IPS DF 6.9 (cell line): ENCODE results near the gene ZMIZ1.

Experiments used
- DNase-seq: peaks from one replicate; pipeline ENCODE4 v3.0.0-alpha.2; 2013; ENCODE audit warnings: low read depth, low spot score
- H3K27ac ChIP-seq: one replicate; pipeline ENCODE4 v1.5.1; 2013; ENCODE audit warnings: low read length, control low read depth
- H3K27me3 ChIP-seq: 2 replicates; pipeline ENCODE4 v1.6.1; 2013; ENCODE audit warnings: mild to moderate bottlenecking, low read length; ENCODE audit not compliant: control insufficient read depth, insufficient read depth
- H3K36me3 ChIP-seq: 2 replicates; pipeline ENCODE4 v1.6.1; 2013; ENCODE audit warnings: low read length; ENCODE audit not compliant: control insufficient read depth, insufficient read depth
- H3K4me1 ChIP-seq: 2 replicates; pipeline ENCODE4 v1.6.1; 2013; ENCODE audit warnings: low read length; ENCODE audit not compliant: control insufficient read depth, insufficient read depth
- H3K4me3 ChIP-seq: 2 replicates; pipeline ENCODE4 v1.5.1; 2013; ENCODE audit warnings: mild to moderate bottlenecking, low read length
- H3K9me3 ChIP-seq: 2 replicates; pipeline ENCODE4 v1.6.1; 2013; ENCODE audit warnings: low read length, inconsistent platforms; ENCODE audit not compliant: control insufficient read depth, insufficient read depth
- WGBS: extraction: QIAGEN DNeasy Blood & Tissue Kit; methylation state at CpG from one replicate; pipeline ENCODE4 v1.1.7; 2013; ENCODE audit warnings: mixed read lengths, missing lambda C conversion rate; ENCODE audit not compliant: insufficient read length, insufficient coverage; 5-methylcytosine and 5-hydroxymethylcytosine counted together

The ZMIZ1 gene

GRCh38 chr10:79252971-79253370 is 184.2 kb downstream of the ZMIZ1 start:
- Histone ChIP-seq H3K4me3 (no peak overlapping the region), H3K4me1 (no peaks in the 10 kb centered on the region), H3K27me3 (no peaks in the 10 kb centered on the region), H3K27ac (no peak overlapping the region), H3K9me3 (no peaks in the 10 kb centered on the region), H3K36me3 (no peaks in the 10 kb centered on the region)
- WGBS: no CpG with 5 or more reads among the region's 4 CpGs
- DNase-seq: no peak

GRCh38 chr10:79253704-79254103 is 184.9 kb downstream of the ZMIZ1 start:
- H3K36me3 ChIP-seq: no peaks in the 10 kb centered on the region
- H3K27me3 ChIP-seq: no peaks in the 10 kb centered on the region
- H3K4me1 ChIP-seq: no peaks in the 10 kb centered on the region
- DNase-seq: no peak
- WGBS: no CpG with 5 or more reads among the region's 3 CpGs
- no peaks in the 10 kb centered on the region for H3K9me3 ChIP-seq
- no peak overlapping the region for H3K27ac ChIP-seq
- H3K4me3 ChIP-seq: no peak overlapping the region

GRCh38 chr10:79254333-79255006 is 185.7 kb downstream of the ZMIZ1 start:
- no peak overlapping the region for H3K27ac ChIP-seq
- H3K36me3 ChIP-seq: no peaks in the 10 kb centered on the region
- WGBS: no CpG with 5 or more reads among the region's 18 CpGs
- no peaks in the 10 kb centered on the region for H3K27me3 ChIP-seq
- H3K4me1 ChIP-seq: no peaks in the 10 kb centered on the region
- DNase-seq: no peak
- no peaks in the 10 kb centered on the region for H3K9me3 ChIP-seq
- H3K4me3 ChIP-seq: no peak overlapping the region

- no CpG with 5 or more reads among the region's 10 CpGs for WGBS
- H3K9me3 ChIP-seq: no peaks in the 10 kb centered on the region
- DNase-seq: no peak
- no peaks in the 10 kb centered on the region for H3K4me1 ChIP-seq
- H3K27ac ChIP-seq: no peak overlapping the region
- H3K4me3 ChIP-seq: no peak overlapping the region
- no peaks in the 10 kb centered on the region for H3K36me3 ChIP-seq
- H3K27me3 ChIP-seq: no peaks in the 10 kb centered on the region
Observed at GRCh38 chr10:79255007-79255507, 186.3 kb downstream of the ZMIZ1 start.

GRCh38 chr10:79256264-79256806 is 187.6 kb downstream of the ZMIZ1 start:
- Histone ChIP-seq H3K36me3 (no peaks in the 10 kb centered on the region), H3K4me3 (no peak overlapping the region), H3K27ac (no peak overlapping the region), H3K27me3 (no peaks in the 10 kb centered on the region), H3K4me1 (peaks cover 2% of the 10 kb centered on the region; the same call in 1 of the 2 replicates), H3K9me3 (no peaks in the 10 kb centered on the region)
- whole genome bisulfite sequencing: no CpG with 5 or more reads among the region's 3 CpGs
- DNase-seq: no peak

GRCh38 chr10:79258894-79259293 is 190.1 kb downstream of the ZMIZ1 start:
- H3K27me3 ChIP-seq: no peaks in the 10 kb centered on the region
- no peak overlapping the region for H3K27ac ChIP-seq
- no peaks in the 10 kb centered on the region for H3K36me3 ChIP-seq
- no peaks in the 10 kb centered on the region for H3K9me3 ChIP-seq
- peaks cover 3% of the 10 kb centered on the region; the same call in 1 of the 2 replicates for H3K4me1 ChIP-seq
- WGBS: no CpG with 5 or more reads among the region's 10 CpGs
- H3K4me3 ChIP-seq: no peak overlapping the region
- DNase-seq: no peak

GRCh38 chr10:79259834-79260233 is 191.1 kb downstream of the ZMIZ1 start:
- no CpG with 5 or more reads among the region's 7 CpGs for WGBS

GRCh38 chr10:79260811-79261740 is 192.3 kb downstream of the ZMIZ1 start:
- H3K4me1 ChIP-seq: peaks cover 3% of the 10 kb centered on the region; the same call in 1 of the 2 replicates
- H3K36me3 ChIP-seq: no peaks in the 10 kb centered on the region
- DNase-seq: no peak
- no peak overlapping the region for H3K4me3 ChIP-seq
- H3K27me3 ChIP-seq: no peaks in the 10 kb centered on the region
- no peak overlapping the region for H3K27ac ChIP-seq
- H3K9me3 ChIP-seq: no peaks in the 10 kb centered on the region
- no CpG with 5 or more reads among the region's 24 CpGs for WGBS

More at GRCh38 chr10:79259834-79260233, 191.1 kb downstream of the ZMIZ1 start:
- Histone ChIP-seq H3K36me3 (no peaks in the 10 kb centered on the region), H3K27me3 (no peaks in the 10 kb centered on the region), H3K4me3 (no peak overlapping the region), H3K27ac (no peak overlapping the region), H3K4me1 (peaks cover 3% of the 10 kb centered on the region; the same call in 1 of the 2 replicates), H3K9me3 (no peaks in the 10 kb centered on the region)
- DNase-seq: no peak

- Histone ChIP-seq H3K27me3 (no peaks in the 10 kb centered on the region), H3K4me1 (peaks cover 3% of the 10 kb centered on the region; the same call in 1 of the 2 replicates), H3K27ac (no peak overlapping the region), H3K9me3 (no peaks in the 10 kb centered on the region), H3K4me3 (no peak overlapping the region), H3K36me3 (no peaks in the 10 kb centered on the region)
- no peak for DNase-seq
- no CpG with 5 or more reads among the region's 3 CpGs for WGBS
Observed at GRCh38 chr10:79262131-79262530, 193.4 kb downstream of the ZMIZ1 start.
